GM18909 (cell line): ENCODE results near the gene LAGE3.

Experiments
- ATAC-seq: cut with Tn5 transposase; IDR thresholded peaks from one replicate; pipeline ENCODE4 v1.9.1; 2021; ENCODE audit warnings: mild to moderate bottlenecking; ENCODE audit not compliant: unreplicated experiment, poor library complexity

Gene LAGE3

GRCh38 chrX:154437971-154438893, 40.8 kb downstream of the LAGE3 start:
- no peak for ATAC-seq

GRCh38 chrX:154436983-154437752, 41.9 kb downstream of the LAGE3 start, which contains the start of gene GDI1:
Gene GDI1, plus strand, starts transcription at chrX:154437154. Its CDS starts 101 bp downstream, at chrX:154437255.
- no peak for ATAC-seq

- no peak for ATAC-seq
These were observed 42.6 kb downstream of the LAGE3 start for GRCh38 chrX:154436374-154436982.

GRCh38 chrX:154435171-154435733, 43.8 kb downstream of the LAGE3 start:
- ATAC-seq = no peak

- no peak for ATAC-seq
These were observed 44.5 kb downstream of the LAGE3 start for GRCh38 chrX:154434394-154435168.

GRCh38 chrX:154433605-154434004, 45.5 kb downstream of the LAGE3 start:
- no peak for ATAC-seq

GRCh38 chrX:154432210-154432609, 46.9 kb downstream of the LAGE3 start:
- no peak for ATAC-seq

- no peak for ATAC-seq
These were observed 47.7 kb downstream of the LAGE3 start for GRCh38 chrX:154431341-154431740.

- ATAC-seq = no peak
These were observed 48.2 kb downstream of the LAGE3 start for GRCh38 chrX:154430916-154431315.

GRCh38 chrX:154430479-154430878, 48.6 kb downstream of the LAGE3 start:
- ATAC-seq = no peak

GRCh38 chrX:154429711-154430110, 49.4 kb downstream of the LAGE3 start:
- no peak for ATAC-seq

GRCh38 chrX:154428176-154429171, 50.6 kb downstream of the LAGE3 start, which contains the start of gene ATP6AP1:
Gene ATP6AP1, plus strand, starts transcription at chrX:154428677. Its CDS starts 16 bp downstream, at chrX:154428693.
- peak; percentile 97 for ATAC-seq
